ENCODE data around the gene FGGY.
A peak's percentile ranks its signal among the peaks of the same experiment; 100 is the strongest.
"Not testable (repeated sequence)": the region's sequence is repeated elsewhere in the genome, so short reads cannot be mapped to it uniquely, and the experiment has no call there.

The FGGY gene

GRCh38 chr1:59487335-59488031 is 190.6 kb downstream of the FGGY start:
- peaks cover 10 to 21% of the 10 kb centered on the region in 2 donors for H3K4me1 Mint-ChIP-seq
- H3K4me3 Mint-ChIP-seq, result no peak overlapping the region
- ATAC-seq (replicated peaks), result no peak
- H3K36me3 Mint-ChIP-seq, result no peaks in the 10 kb centered on the region
- DNase-seq, result no peak
- no peaks in the 10 kb centered on the region for H3K27me3 Mint-ChIP-seq
- H3K27ac Mint-ChIP-seq, result no peak overlapping the region
- H3K9me3 Mint-ChIP-seq, result peaks cover 0 to 4% of the 10 kb centered on the region in 2 donors

GRCh38 chr1:59492500-59492899 is 195.6 kb downstream of the FGGY start:
- Mint-ChIP-seq H3K36me3 (peaks cover under 1 to 4% of the 10 kb centered on the region in 2 donors), H3K27me3 (no peaks in the 10 kb centered on the region), H3K4me1 (peaks cover 0 to under 1% of the 10 kb centered on the region in 2 donors), H3K4me3 (no peak overlapping the region), H3K9me3 (peaks cover 7% of the 10 kb centered on the region in 2 donors), H3K27ac (no peak overlapping the region)
- ATAC-seq (replicated peaks) (no peak), DNase-seq (no peak)

- Mint-ChIP-seq H3K27me3 (no peaks in the 10 kb centered on the region), H3K4me1 (peaks cover 0 to 2% of the 10 kb centered on the region in 2 donors), H3K27ac (no peak overlapping the region), H3K4me3 (no peak overlapping the region), H3K36me3 (peaks cover 4 to 6% of the 10 kb centered on the region in 2 donors), H3K9me3 (peaks cover 7% of the 10 kb centered on the region in 2 donors)
- no peak for ATAC-seq (replicated peaks)
- DNase-seq, result no peak
These were observed 197.4 kb downstream of the FGGY start for GRCh38 chr1:59494145-59494833.

GRCh38 chr1:59496156-59496555 is 199.3 kb downstream of the FGGY start:
- H3K27me3 Mint-ChIP-seq; H3K27ac Mint-ChIP-seq; DNase-seq; H3K4me1 Mint-ChIP-seq; H3K9me3 Mint-ChIP-seq; H3K4me3 Mint-ChIP-seq; ATAC-seq (replicated peaks); H3K36me3 Mint-ChIP-seq: not testable (repeated sequence)

- H3K4me1 Mint-ChIP-seq, result peaks cover 0 to 4% of the 10 kb centered on the region in 2 donors
- peaks cover 5 to 6% of the 10 kb centered on the region in 2 donors for H3K36me3 Mint-ChIP-seq
- no peak overlapping the region for H3K4me3 Mint-ChIP-seq
- H3K27ac Mint-ChIP-seq, result no peak overlapping the region
- peaks cover 4 to 7% of the 10 kb centered on the region in 2 donors for H3K9me3 Mint-ChIP-seq
- no peaks in the 10 kb centered on the region for H3K27me3 Mint-ChIP-seq
- DNase-seq (no peak), ATAC-seq (replicated peaks) (no peak)
These were observed 200.7 kb downstream of the FGGY start for GRCh38 chr1:59497616-59498015.

- Mint-ChIP-seq H3K36me3 (peaks cover 5 to 6% of the 10 kb centered on the region in 2 donors), H3K4me3 (no peak overlapping the region)
- DNase-seq, result no peak
These were observed 201.7 kb downstream of the FGGY start for GRCh38 chr1:59498640-59499039.

GRCh38 chr1:59499273-59499942 is 202.5 kb downstream of the FGGY start:
- H3K36me3 Mint-ChIP-seq, result peaks cover 5 to 6% of the 10 kb centered on the region in 2 donors
- no peak for ATAC-seq (replicated peaks)
- H3K27ac Mint-ChIP-seq, result no peak overlapping the region
- H3K9me3 Mint-ChIP-seq, result peaks cover 4 to 7% of the 10 kb centered on the region in 2 donors
- H3K4me3 Mint-ChIP-seq, result no peak overlapping the region
- H3K4me1 Mint-ChIP-seq, result peaks cover 0 to 4% of the 10 kb centered on the region in 2 donors
- no peak for DNase-seq
- no peaks in the 10 kb centered on the region for H3K27me3 Mint-ChIP-seq

More at GRCh38 chr1:59498640-59499039, 201.7 kb downstream of the FGGY start:
- no peaks in the 10 kb centered on the region for H3K27me3 Mint-ChIP-seq
- H3K27ac Mint-ChIP-seq, result no peak overlapping the region
- H3K9me3 Mint-ChIP-seq, result peaks cover 4 to 7% of the 10 kb centered on the region in 2 donors
- peaks cover 0 to 4% of the 10 kb centered on the region in 2 donors for H3K4me1 Mint-ChIP-seq
- ATAC-seq (replicated peaks), result no peak

- peaks cover 0 to 4% of the 10 kb centered on the region in 2 donors for H3K4me1 Mint-ChIP-seq
- H3K36me3 Mint-ChIP-seq, result peaks cover 5 to 6% of the 10 kb centered on the region in 2 donors
These were observed 203.2 kb downstream of the FGGY start for GRCh38 chr1:59499943-59500569.

GRCh38 chr1:59500950-59501742 is 204.3 kb downstream of the FGGY start:
- no peak overlapping the region for H3K4me3 Mint-ChIP-seq
- DNase-seq (no peak), ATAC-seq (replicated peaks) (no peak)
- peaks cover 0 to 4% of the 10 kb centered on the region in 2 donors for H3K4me1 Mint-ChIP-seq
- peaks cover 0 to 2% of the 10 kb centered on the region in 2 donors for H3K9me3 Mint-ChIP-seq
- H3K27me3 Mint-ChIP-seq, result no peaks in the 10 kb centered on the region
- H3K36me3 Mint-ChIP-seq, result peaks cover 9 to 10% of the 10 kb centered on the region in 2 donors
- H3K27ac Mint-ChIP-seq, result no peak overlapping the region

More at GRCh38 chr1:59499943-59500569, 203.2 kb downstream of the FGGY start:
- H3K9me3 Mint-ChIP-seq, result peaks cover 4 to 7% of the 10 kb centered on the region in 2 donors
- H3K27ac Mint-ChIP-seq, result no peak overlapping the region
- no peak overlapping the region for H3K4me3 Mint-ChIP-seq
- DNase-seq, result no peak
- no peak for ATAC-seq (replicated peaks)
- no peaks in the 10 kb centered on the region for H3K27me3 Mint-ChIP-seq

- Mint-ChIP-seq H3K36me3 (peaks cover 10 to 12% of the 10 kb centered on the region in 2 donors), H3K27ac (no peak overlapping the region), H3K4me1 (peaks cover 7 to 8% of the 10 kb centered on the region in 2 donors), H3K27me3 (no peaks in the 10 kb centered on the region), H3K4me3 (no peak overlapping the region), H3K9me3 (no peaks in the 10 kb centered on the region)
- ATAC-seq (replicated peaks) (no peak), DNase-seq (no peak)
These were observed 205.3 kb downstream of the FGGY start for GRCh38 chr1:59502009-59502691.

GRCh38 chr1:59504276-59504675 is 207.4 kb downstream of the FGGY start:
- DNase-seq (no peak), ATAC-seq (replicated peaks) (no peak)
- peaks cover 9 to 14% of the 10 kb centered on the region in 2 donors for H3K4me1 Mint-ChIP-seq
- no peaks in the 10 kb centered on the region for H3K27me3 Mint-ChIP-seq
- peaks cover 3 to 5% of the 10 kb centered on the region in 2 donors for H3K9me3 Mint-ChIP-seq
- no peak overlapping the region for H3K4me3 Mint-ChIP-seq
- H3K36me3 Mint-ChIP-seq, result peaks cover 6 to 16% of the 10 kb centered on the region in 2 donors
- no peak overlapping the region for H3K27ac Mint-ChIP-seq

- Mint-ChIP-seq H3K27ac (no peak overlapping the region), H3K4me1 (peaks cover 9 to 14% of the 10 kb centered on the region in 2 donors), H3K4me3 (no peak overlapping the region), H3K36me3 (peaks cover 6 to 16% of the 10 kb centered on the region in 2 donors), H3K27me3 (no peaks in the 10 kb centered on the region), H3K9me3 (peaks cover 3 to 5% of the 10 kb centered on the region in 2 donors)
- DNase-seq, result no peak
- ATAC-seq (replicated peaks), result no peak
These were observed 208.7 kb downstream of the FGGY start for GRCh38 chr1:59505596-59506028.

- Mint-ChIP-seq H3K4me3 (no peak overlapping the region), H3K27ac (peak overlapping the region; percentile 65), H3K4me1 (peaks cover 7 to 14% of the 10 kb centered on the region in 2 donors), H3K27me3 (no peaks in the 10 kb centered on the region), H3K36me3 (peaks cover 6 to 16% of the 10 kb centered on the region in 2 donors), H3K9me3 (peaks cover 3 to 5% of the 10 kb centered on the region in 2 donors)
- DNase-seq, result peak; percentile 46
- peak; percentile 97 to 99 for ATAC-seq (replicated peaks)
These were observed 210.1 kb downstream of the FGGY start for GRCh38 chr1:59506952-59507351.

All from stimulated activated naive B cell treated with anti-CD40 and anti-IgM and Interleukin-4, amounts not matched to agents 10 μg/mL and 1 μg/mL and 100 μg/mL, for 72 hours (primary cell).